ENCODE results near the gene ARMC8. TPM values are rescaled to one million over a fixed set of nuclear protein-coding genes. Genes with fewer than 3 reads are reported as not detected.

ARMC8 gene
- total RNA-seq, 2 donors from 2014 or later, result 29.8 to 103 TPM

GRCh38 chr3:138303474-138303873, 116.4 kb downstream of the ARMC8 start:
- Histone ChIP-seq H3K27ac (peak overlapping the region in 3 of 4 donors; percentile 26 to 52 (median 51)), H3K4me1 (peaks cover 4% of the 10 kb centered on the region), H3K27me3 (no peaks in the 10 kb centered on the region), H3K9me3 (peaks cover 0 to 8% (median 0%) of the 10 kb centered on the region in 3 donors), H3K4me3 (no peak overlapping the region), H3K36me3 (replicated peaks in 1 of 2; ENCODE audit: insufficient read depth in 1 of 2, low read depth in 2 of 2) (no peaks in the 10 kb centered on the region)
- DNase-seq (no peak), ATAC-seq (peak; percentile 75)
- 57 to 61% methylated on average over 6 of the region's 6 CpGs for WGBS, 2 donors
- intact Hi-C loops (cut with DNase I), result no loop called here
- TF ChIP-seq CTCF (IDR thresholded peaks at IDR 0.05) (no peak), POLR2A (IDR thresholded peaks at IDR 0.05) (peak in 1 of 3 donors; percentile 21)

GRCh38 chr3:138307899-138308298, 120.8 kb downstream of the ARMC8 start:
- H3K4me1 ChIP-seq, result no peaks in the 10 kb centered on the region
- no peaks in the 10 kb centered on the region for H3K27me3 ChIP-seq
- WGBS, 2 donors, result 80 to 88% methylated on average over 5 of the region's 5 CpGs
- no peak for ATAC-seq
- no peak overlapping the region for H3K4me3 ChIP-seq
- DNase-seq, result no peak
- no peak overlapping the region for H3K27ac ChIP-seq
- H3K36me3 ChIP-seq (replicated peaks in 1 of 2; ENCODE audit: insufficient read depth in 1 of 2, low read depth in 2 of 2), result no peaks in the 10 kb centered on the region
- peaks cover 0 to 21% (median 0%) of the 10 kb centered on the region in 3 donors for H3K9me3 ChIP-seq
- TF ChIP-seq CTCF (IDR thresholded peaks at IDR 0.05), result no peak
- TF ChIP-seq POLR2A (IDR thresholded peaks at IDR 0.05), result no peak
- intact Hi-C loops (cut with DNase I), result no loop called here

- Histone ChIP-seq H3K27ac (no peak overlapping the region), H3K4me3 (no peak overlapping the region), H3K27me3 (no peaks in the 10 kb centered on the region), H3K9me3 (peaks cover 0 to 21% (median 0%) of the 10 kb centered on the region in 3 donors), H3K36me3 (replicated peaks in 1 of 2; ENCODE audit: insufficient read depth in 1 of 2, low read depth in 2 of 2) (no peaks in the 10 kb centered on the region), H3K4me1 (no peaks in the 10 kb centered on the region)
- no peak for TF ChIP-seq CTCF (IDR thresholded peaks at IDR 0.05)
- no peak for TF ChIP-seq POLR2A (IDR thresholded peaks at IDR 0.05)
- intact Hi-C loops (cut with DNase I), result no loop called here
- DNase-seq, result no peak
- no peak for ATAC-seq
Observed at GRCh38 chr3:138308783-138309182, 121.7 kb downstream of the ARMC8 start.

- intact Hi-C loops (cut with DNase I), result no loop called here
- DNase-seq (no peak), ATAC-seq (no peak)
- 70% methylated on average over 4 of the region's 4 CpGs for WGBS, 2 donors
- no peak for TF ChIP-seq POLR2A (IDR thresholded peaks at IDR 0.05)
- TF ChIP-seq CTCF (IDR thresholded peaks at IDR 0.05), result no peak
- H3K36me3 ChIP-seq (replicated peaks in 1 of 2; ENCODE audit: insufficient read depth in 1 of 2, low read depth in 2 of 2), result no peaks in the 10 kb centered on the region
- H3K4me3 ChIP-seq, result no peak overlapping the region
- no peaks in the 10 kb centered on the region for H3K27me3 ChIP-seq
- H3K4me1 ChIP-seq, result no peaks in the 10 kb centered on the region
- H3K9me3 ChIP-seq, result peaks cover 0 to 21% (median 0%) of the 10 kb centered on the region in 3 donors
- no peak overlapping the region for H3K27ac ChIP-seq
Observed at GRCh38 chr3:138310494-138310893, 123.4 kb downstream of the ARMC8 start.

GRCh38 chr3:138314751-138315150, 127.7 kb downstream of the ARMC8 start:
- 59 to 67% methylated on average over 1 of the region's 1 CpG for WGBS, 2 donors

More at GRCh38 chr3:138314751-138315150, 127.7 kb downstream of the ARMC8 start:
- H3K4me1 ChIP-seq, result no peaks in the 10 kb centered on the region
- TF ChIP-seq CTCF (IDR thresholded peaks at IDR 0.05), result no peak
- TF ChIP-seq POLR2A (IDR thresholded peaks at IDR 0.05), result no peak
- H3K4me3 ChIP-seq, result no peak overlapping the region
- no peak overlapping the region for H3K27ac ChIP-seq
- no peak for ATAC-seq
- no peak for DNase-seq
- H3K9me3 ChIP-seq, result peaks cover 0 to under 1% (median 0%) of the 10 kb centered on the region in 3 donors
- H3K27me3 ChIP-seq, result no peaks in the 10 kb centered on the region
- intact Hi-C loops (cut with DNase I), result no loop called here
- no peaks in the 10 kb centered on the region for H3K36me3 ChIP-seq (replicated peaks in 1 of 2; ENCODE audit: insufficient read depth in 1 of 2, low read depth in 2 of 2)

Measured in body of pancreas (tissue), 4 donors.